LNCaP clone FGC (cell line): ENCODE data around the gene FOXK1.
A peak's percentile ranks its signal among the peaks of the same experiment; 100 is the strongest.

Experiments
- DNase-seq: peaks from one replicate; pipeline ENCODE4 v3.0.0-alpha.2; 2011; ENCODE audit warnings: low read depth
- H3K4me3 ChIP-seq: 2 replicates; pipeline ENCODE4 v1.5.1; 2011; ENCODE audit warnings: mild to moderate bottlenecking, low read depth, low read length, control low read depth
- TF ChIP-seq, protein P1 (sequence below): IDR thresholded peaks from 2 replicates; pipeline ENCODE4 v1.5.1; 2012; ENCODE audit warnings: mild to moderate bottlenecking; ENCODE audit not compliant: control insufficient read depth, insufficient read depth; ENCODE audit errors: extremely low read depth

FOXK1 gene

DNA sequence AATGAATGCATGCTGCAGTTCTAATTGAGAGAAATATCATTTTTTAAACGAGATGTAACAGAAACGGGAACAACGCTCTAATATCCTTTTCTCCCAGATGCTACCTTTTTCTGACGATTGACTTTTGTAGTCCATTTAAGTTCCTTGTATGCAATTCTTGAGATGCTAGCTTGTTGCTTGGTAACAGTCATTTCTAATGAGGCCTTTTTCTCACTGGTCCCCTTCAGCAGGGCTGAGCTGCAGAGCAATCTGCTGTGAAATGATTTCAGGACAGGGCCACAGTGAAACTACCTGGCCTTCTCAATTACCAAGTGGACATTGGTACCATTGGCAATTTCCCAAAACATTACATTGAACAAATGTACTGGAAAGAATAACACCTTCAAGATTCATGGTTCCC, 26.2 kb upstream of the FOXK1 start:
- DNase-seq = no peak
- no peak overlapping the region for H3K4me3 ChIP-seq
- TF ChIP-seq, protein P1, sequence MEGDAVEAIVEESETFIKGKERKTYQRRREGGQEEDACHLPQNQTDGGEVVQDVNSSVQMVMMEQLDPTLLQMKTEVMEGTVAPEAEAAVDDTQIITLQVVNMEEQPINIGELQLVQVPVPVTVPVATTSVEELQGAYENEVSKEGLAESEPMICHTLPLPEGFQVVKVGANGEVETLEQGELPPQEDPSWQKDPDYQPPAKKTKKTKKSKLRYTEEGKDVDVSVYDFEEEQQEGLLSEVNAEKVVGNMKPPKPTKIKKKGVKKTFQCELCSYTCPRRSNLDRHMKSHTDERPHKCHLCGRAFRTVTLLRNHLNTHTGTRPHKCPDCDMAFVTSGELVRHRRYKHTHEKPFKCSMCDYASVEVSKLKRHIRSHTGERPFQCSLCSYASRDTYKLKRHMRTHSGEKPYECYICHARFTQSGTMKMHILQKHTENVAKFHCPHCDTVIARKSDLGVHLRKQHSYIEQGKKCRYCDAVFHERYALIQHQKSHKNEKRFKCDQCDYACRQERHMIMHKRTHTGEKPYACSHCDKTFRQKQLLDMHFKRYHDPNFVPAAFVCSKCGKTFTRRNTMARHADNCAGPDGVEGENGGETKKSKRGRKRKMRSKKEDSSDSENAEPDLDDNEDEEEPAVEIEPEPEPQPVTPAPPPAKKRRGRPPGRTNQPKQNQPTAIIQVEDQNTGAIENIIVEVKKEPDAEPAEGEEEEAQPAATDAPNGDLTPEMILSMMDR = no peak

DNA sequence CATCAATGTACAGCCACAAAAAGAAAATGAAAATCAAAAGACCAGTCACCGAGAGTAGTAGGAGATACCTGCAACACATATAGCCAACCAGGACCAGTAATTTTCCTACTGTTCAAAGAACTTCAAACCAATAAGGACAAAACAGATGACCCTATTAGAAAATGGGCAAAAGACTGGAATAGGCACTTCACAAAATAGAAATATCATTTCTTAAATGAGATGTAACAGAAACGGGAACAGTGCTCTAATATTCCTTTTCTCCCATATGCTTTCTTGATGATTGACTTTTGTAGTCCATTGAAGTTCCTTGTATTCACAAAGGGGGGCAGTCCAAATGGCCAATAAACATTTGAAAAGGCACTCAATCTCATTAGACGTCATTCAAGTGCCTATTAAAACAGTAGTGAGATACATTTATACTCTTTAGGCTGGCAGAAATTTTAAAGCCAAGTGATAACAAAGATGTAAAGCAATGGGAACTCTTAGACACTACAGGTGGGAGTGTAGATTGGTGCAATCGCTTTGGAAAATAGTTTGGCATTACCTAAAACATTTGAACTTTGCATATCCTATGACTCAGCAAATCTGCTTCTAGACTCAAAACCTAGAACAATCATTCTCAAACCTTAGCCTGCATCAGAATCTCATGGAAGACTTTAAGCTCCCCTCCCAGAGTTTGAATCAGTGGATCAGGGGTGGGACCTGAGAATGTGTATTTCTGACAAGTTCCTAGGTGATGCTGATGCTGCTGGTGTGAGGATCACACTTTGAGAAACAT, 24.3 kb upstream of the FOXK1 start:
- no peak for DNase-seq
- H3K4me3 ChIP-seq = no peak overlapping the region
- TF ChIP-seq, protein P1 = no peak

DNA sequence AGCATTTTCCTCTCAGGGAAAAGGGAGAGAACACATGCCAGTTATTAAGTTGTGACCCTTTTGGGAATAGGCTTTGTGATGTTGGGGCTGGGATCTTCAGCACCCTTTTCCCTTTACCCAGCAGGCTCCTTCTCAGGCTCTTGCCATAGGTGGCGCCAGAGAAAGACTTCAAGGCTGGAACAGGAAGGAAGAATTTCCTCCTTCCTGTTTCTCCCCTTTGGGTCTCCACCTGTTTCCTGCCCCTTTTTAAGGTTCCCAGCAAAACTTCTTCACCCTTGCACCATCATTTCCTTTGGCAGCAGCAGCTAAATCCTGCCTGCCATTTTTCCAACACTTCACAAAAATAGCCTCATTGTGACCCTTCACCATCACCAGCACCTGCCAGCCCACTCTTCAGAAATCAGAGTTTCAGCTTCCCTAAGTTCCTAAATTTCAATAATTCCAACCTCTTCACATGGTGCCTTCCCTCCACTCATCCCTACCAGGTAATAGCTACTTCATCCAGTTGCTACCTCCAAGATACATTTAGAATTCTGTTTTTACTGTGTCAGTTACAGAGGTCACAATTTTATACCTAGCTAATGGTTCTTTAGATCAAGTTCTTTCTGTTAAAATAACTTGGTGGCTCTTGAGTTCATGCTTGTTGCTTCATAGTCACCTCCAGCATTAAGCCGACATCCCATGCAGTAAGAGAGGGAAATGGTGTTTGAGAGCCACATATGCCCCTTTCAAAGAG, 22.4 kb upstream of the FOXK1 start:
- no peak for DNase-seq
- H3K4me3 ChIP-seq = no peak overlapping the region
- TF ChIP-seq, protein P1 = no peak

DNA sequence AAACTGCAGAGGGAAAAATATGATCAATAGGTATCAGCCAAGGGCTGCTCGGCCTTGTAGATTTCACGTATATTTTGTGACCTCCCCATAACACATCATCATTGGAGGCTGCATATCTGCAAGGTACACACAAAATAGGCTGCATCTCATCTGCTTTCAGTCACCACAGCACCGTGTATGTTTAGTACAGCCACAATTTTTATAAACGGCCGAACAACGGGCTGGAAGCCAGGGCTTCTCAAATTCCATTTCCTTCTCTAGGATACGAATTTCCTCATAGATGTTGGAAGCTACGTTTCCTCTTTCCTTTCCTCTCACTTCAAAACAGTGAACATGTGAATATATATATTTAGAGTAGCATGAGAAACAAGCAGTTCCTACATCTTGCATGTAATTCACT, 20.2 kb upstream of the FOXK1 start:
- DNase-seq = peak; percentile 52
- TF ChIP-seq, protein P1 = no peak
- peak overlapping the region; percentile 3; the same call in 1 of the 2 replicates for H3K4me3 ChIP-seq

DNA sequence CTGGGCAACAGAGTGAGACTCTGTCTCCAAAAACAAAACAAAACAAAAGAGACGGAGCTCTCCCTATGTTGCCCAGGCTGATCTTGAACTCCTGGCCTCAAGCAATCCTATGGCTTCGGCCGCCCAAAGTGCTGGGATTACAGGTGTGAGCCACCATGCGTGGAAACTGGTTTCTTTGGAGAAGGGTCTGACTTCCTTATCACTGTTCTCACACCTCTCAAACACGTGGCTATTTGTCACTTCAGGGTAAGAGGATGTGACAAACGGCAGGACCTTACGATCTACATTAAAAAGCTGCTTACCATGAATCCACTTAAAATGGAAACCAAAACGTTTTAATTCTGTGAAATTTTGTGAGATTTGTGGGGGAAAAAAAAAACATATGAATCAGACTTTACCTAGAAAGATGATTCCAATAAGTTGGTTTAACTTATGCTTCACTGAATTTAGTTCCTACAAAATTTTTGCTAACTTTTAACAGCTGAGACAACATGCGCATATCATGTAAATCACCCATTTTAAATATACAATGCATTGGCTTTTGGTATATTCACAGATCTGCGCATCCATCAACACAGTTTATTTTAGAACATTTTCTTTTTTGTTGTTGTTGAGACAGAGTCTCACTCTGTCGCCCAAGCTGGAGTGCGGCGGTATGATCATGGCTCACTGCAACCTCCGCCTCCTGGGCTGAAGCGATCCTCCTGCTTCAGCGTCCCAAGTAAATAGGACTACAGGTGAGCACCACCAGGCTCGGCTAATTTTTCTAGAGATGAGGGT, 18.7 kb upstream of the FOXK1 start:
- DNase-seq = no peak
- H3K4me3 ChIP-seq = no peak overlapping the region
- TF ChIP-seq, protein P1 = no peak

DNA sequence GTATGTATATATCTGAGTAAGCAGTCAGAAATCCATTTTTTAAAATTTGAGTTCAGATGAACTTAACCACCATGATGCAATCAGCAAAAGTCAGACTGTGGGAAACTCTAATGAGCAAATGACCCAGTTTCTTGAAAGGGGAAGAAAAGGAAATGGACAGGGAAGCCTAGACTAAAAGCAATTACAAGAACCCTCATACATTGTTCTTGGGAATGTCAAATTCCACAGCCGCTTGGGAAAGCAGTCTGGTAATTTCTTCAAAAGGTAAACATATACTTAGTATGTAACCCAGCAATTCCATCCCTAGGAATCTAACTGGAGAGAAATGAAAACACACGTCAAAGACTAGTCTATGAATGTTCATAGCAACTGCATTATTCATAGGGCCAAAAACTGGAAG, 16.4 kb upstream of the FOXK1 start:
- TF ChIP-seq, protein P1 = no peak
- DNase-seq = no peak

More for the DNA sequence above, 16.4 kb upstream of the FOXK1 start:
- no peak overlapping the region for H3K4me3 ChIP-seq
